Tibial nerve (tissue), 4 donors: ENCODE measurements around the gene CPN1. TPM values are rescaled to one million over a fixed set of nuclear protein-coding genes. Genes with fewer than 3 reads are reported as not detected.
A peak's percentile ranks its signal among the peaks of the same experiment; 100 is the strongest.

Source experiments
- DNase-seq, 2 donors: peaks; one replicate each; pipeline ENCODE4 v3.0.0-alpha.2; 2019; ENCODE audit warnings: low spot score in 2 of 2
- H3K27ac ChIP-seq, 4 donors: fragments of 200-600 bp; sonication (generic) in 3 of 4; one replicate each; pipeline ENCODE4 v1.5.1; 2017 to 2019; ENCODE audit warnings: mild to moderate bottlenecking in 1 of 4
- H3K27me3 ChIP-seq, 2 donors: fragments of 200-600 bp; sonication (generic) in 1 of 2; one replicate each; pipeline versions ENCODE4 v1.5.1 to v1.6.0; 2017 to 2019
- H3K36me3 ChIP-seq, 3 donors: fragments of 200-600 bp; sonication (generic); one replicate each; pipeline ENCODE4 v1.5.1; 2018 to 2019
- H3K4me1 ChIP-seq, 4 donors: fragments of 200-600 bp; sonication (generic) in 3 of 4; one replicate each; pipeline ENCODE4 v1.5.1; 2017 to 2019
- H3K4me3 ChIP-seq, 4 donors: fragments of 200-600 bp; sonication (generic) in 3 of 4; one replicate each; pipeline ENCODE4 v1.5.1; 2017 to 2019; ENCODE audit warnings: mild to moderate bottlenecking in 1 of 4, moderate library complexity in 1 of 4
- H3K9me3 ChIP-seq, 4 donors: fragments of 200-600 bp; sonication (generic) in 3 of 4; one replicate each; pipeline ENCODE4 v1.5.1; 2017 to 2019
- EP300 ChIP-seq, 2 donors: sonication (generic); formaldehyde crosslinking; IDR thresholded peaks; one replicate each; pipeline ENCODE4 v1.6.1; 2017; ENCODE audit warnings: antibody characterized with exemption in 2 of 2, mild to moderate bottlenecking in 1 of 2
- POLR2A ChIP-seq, 2 donors: fragments of 450-650 bp; IDR thresholded peaks; one replicate each; pipeline ENCODE4 v1.6.1; 2017; ENCODE audit warnings: antibody characterized with exemption in 2 of 2, mild to moderate bottlenecking in 2 of 2, moderate library complexity in 2 of 2
- WGBS, 2 donors: methylation state at CpG; one replicate each; pipeline ENCODE4 v1.1.5; 2018; 5-methylcytosine and 5-hydroxymethylcytosine counted together
- total RNA-seq, 4 donors: library from RNA; depleted of rRNA; stranded (reverse); fragments of >200 nt; gene quantifications; one replicate each; pipeline ENCODE4 v1.1.0, GENCODE V29; 2016
- TF ChIP-seq, protein P1 (sequence below), 5 experiments: fragments of 200-600 bp in 3 of 5; fragments of 450-650 bp in 2 of 5; sonication (generic) in 3 of 5; IDR thresholded peaks; one replicate each; pipeline ENCODE4 v1.5.1; 2016 to 2019; ENCODE audit warnings: antibody characterized with exemption in 5 of 5, mild to moderate bottlenecking in 3 of 5, moderate library complexity in 2 of 5

Gene CPN1
- total RNA-seq, 4 donors from 2014 or later, result not detected

DNA sequence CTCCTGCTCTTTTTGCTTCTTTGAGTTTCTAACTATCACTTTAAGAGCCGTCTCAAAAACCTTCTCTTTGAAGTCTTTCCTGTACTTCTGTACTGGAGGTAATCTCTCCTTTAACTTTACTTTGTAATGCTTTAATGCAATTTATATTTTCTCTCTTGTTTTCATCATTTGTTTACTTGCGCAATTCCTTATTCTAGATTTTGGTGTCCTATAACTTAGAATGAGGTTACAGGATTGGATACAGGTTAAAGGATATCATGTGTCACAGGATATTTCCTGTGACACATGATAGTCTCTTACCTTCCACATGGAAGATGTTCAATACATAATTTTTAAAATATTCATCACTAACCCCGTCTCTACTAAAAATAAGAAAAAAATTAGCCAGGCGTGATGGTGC is 42.4 kb upstream of the CPN1 start:
- no peak for TF ChIP-seq EP300 (IDR thresholded peaks at IDR 0.05)
- TF ChIP-seq, protein P1, sequence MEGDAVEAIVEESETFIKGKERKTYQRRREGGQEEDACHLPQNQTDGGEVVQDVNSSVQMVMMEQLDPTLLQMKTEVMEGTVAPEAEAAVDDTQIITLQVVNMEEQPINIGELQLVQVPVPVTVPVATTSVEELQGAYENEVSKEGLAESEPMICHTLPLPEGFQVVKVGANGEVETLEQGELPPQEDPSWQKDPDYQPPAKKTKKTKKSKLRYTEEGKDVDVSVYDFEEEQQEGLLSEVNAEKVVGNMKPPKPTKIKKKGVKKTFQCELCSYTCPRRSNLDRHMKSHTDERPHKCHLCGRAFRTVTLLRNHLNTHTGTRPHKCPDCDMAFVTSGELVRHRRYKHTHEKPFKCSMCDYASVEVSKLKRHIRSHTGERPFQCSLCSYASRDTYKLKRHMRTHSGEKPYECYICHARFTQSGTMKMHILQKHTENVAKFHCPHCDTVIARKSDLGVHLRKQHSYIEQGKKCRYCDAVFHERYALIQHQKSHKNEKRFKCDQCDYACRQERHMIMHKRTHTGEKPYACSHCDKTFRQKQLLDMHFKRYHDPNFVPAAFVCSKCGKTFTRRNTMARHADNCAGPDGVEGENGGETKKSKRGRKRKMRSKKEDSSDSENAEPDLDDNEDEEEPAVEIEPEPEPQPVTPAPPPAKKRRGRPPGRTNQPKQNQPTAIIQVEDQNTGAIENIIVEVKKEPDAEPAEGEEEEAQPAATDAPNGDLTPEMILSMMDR (IDR thresholded peaks at IDR 0.05), result no peak
- no peak for TF ChIP-seq POLR2A (IDR thresholded peaks at IDR 0.05)
- WGBS, 2 donors, result 88 to 90% methylated on average over 4 of the region's 4 CpGs

DNA sequence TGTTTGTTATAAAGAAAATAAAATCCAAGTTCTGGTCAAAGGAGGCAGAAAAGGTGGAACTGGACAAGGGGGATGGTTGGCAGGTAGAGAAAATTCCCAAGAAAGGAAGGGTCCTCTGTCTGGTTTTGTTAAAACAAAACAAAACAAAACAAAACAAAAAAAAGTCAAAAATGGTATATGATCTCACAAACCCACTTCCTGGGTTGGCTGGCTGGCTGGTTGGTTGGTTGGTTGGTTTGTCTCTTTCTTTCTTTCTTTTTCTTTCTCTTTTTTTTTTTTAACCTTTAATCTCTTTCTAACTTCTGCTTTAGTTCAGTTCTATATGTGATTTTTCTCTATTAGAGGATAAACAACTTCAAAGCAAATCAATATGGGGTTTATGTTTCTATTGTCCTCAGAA is 41.1 kb upstream of the CPN1 start:
- TF ChIP-seq EP300 (IDR thresholded peaks at IDR 0.05) (no peak), POLR2A (IDR thresholded peaks at IDR 0.05) (no peak)
- TF ChIP-seq, protein P1 (IDR thresholded peaks at IDR 0.05), result no peak
- Histone ChIP-seq H3K4me1 (no peaks in the 10 kb centered on the region), H3K4me3 (no peak overlapping the region), H3K36me3 (no peaks in the 10 kb centered on the region), H3K27me3 (no peaks in the 10 kb centered on the region), H3K27ac (no peak overlapping the region), H3K9me3 (no peaks in the 10 kb centered on the region)
- DNase-seq, result no peak

More for the DNA sequence above, 42.4 kb upstream of the CPN1 start:
- Histone ChIP-seq H3K27ac (no peak overlapping the region), H3K4me3 (no peak overlapping the region), H3K27me3 (no peaks in the 10 kb centered on the region), H3K9me3 (no peaks in the 10 kb centered on the region), H3K36me3 (no peaks in the 10 kb centered on the region), H3K4me1 (no peaks in the 10 kb centered on the region)
- no peak for DNase-seq

DNA sequence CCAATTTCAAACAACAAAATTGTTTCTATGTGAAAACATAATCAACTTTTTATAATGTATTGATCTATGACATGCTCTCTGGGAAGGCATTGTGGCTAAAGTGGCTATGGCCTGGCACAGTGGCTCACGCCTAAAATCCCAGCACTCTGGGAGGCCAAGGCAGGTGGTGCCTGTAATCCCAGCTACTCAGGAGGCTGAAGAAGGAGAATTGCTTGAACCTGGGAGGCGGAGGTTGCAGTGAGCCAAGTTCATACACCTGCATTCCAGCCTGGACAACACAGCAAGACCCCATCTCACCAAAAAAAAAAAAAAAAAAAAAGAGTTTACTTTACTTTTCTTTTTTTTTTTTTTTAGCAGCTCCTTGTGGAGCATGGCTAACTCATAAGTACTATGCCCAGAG is 38.9 kb upstream of the CPN1 start:
- WGBS, 2 donors, result 88 to 100% methylated on average over 2 of the region's 2 CpGs
- H3K9me3 ChIP-seq, result no peaks in the 10 kb centered on the region
- no peak overlapping the region for H3K27ac ChIP-seq
- no peaks in the 10 kb centered on the region for H3K4me1 ChIP-seq
- H3K27me3 ChIP-seq, result peaks cover 0 to 14% of the 10 kb centered on the region in 2 donors
- DNase-seq, result no peak
- TF ChIP-seq EP300 (IDR thresholded peaks at IDR 0.05) (no peak), POLR2A (IDR thresholded peaks at IDR 0.05) (no peak)
- TF ChIP-seq, protein P1 (IDR thresholded peaks at IDR 0.05), result no peak
- H3K4me3 ChIP-seq, result no peak overlapping the region
- H3K36me3 ChIP-seq, result no peaks in the 10 kb centered on the region

DNA sequence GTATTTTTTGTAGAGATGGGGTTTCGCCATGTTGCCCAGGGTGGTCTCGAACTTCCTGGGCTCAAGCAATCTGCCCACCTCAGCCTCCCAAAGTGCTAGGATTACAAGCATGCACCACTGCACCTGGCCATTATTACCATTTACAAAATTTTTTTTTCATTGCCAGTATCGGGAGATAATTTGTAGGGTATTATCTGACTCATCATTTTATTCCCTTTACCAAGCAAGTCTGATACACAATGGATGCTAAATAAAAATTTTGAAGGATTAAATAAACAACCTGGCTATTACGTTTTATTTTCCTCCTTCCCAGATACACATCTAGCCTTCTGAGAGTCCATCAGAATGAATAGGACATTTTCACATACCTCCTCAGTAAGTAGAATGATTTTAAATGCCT is 38.1 kb upstream of the CPN1 start:
- no peak for TF ChIP-seq EP300 (IDR thresholded peaks at IDR 0.05)
- TF ChIP-seq, protein P1 (IDR thresholded peaks at IDR 0.05), result no peak
- no peak for TF ChIP-seq POLR2A (IDR thresholded peaks at IDR 0.05)
- peaks cover 0 to 19% of the 10 kb centered on the region in 2 donors for H3K27me3 ChIP-seq

DNA sequence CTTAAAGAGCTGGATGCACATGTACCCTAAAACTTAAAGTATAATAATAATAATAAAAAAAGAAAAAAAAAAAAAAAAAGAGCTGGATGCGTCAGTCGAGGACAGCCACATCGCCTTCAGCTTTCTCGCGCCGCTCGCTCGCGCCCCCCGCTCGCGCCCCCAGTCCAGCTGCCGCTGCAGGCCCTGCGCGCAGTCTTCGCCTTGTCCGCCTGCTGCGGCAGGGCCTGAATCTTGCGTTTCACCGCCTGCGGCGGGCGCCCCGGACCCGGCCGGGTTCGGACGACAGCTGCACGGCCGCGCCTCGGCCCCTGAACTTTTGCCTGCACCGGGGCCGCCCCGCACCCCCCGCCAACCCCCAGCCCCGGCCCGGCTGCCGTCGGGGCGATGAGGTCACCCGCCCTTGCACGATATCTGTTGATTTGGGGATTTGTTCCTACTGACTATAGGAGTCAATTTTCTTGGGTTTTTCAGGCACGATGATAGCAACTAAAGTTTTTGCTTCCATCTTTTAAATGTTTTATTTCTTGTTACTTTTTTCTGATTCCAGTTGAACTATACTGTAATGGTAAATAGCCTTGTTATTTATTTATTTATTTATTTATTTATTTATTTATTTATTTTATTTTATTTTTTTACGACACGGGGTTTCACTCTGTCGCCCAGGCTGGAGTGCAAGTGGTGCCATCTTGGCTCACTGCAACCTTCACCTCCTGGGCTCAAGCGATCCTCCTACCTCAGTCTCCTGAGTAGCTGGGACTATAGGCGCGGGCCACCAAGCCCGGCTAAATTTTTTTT is 33.5 kb upstream of the CPN1 start:
- no peak for DNase-seq
- Histone ChIP-seq H3K4me1 (peaks cover 0 to 5% (median 0%) of the 10 kb centered on the region in 4 donors), H3K4me3 (peak overlapping the region in 1 of 4 donors; percentile 29), H3K9me3 (no peaks in the 10 kb centered on the region), H3K36me3 (no peaks in the 10 kb centered on the region), H3K27me3 (peaks cover 0 to 19% of the 10 kb centered on the region in 2 donors), H3K27ac (no peak overlapping the region)
- no peak for TF ChIP-seq EP300 (IDR thresholded peaks at IDR 0.05)
- no peak for TF ChIP-seq POLR2A (IDR thresholded peaks at IDR 0.05)
- TF ChIP-seq, protein P1 (IDR thresholded peaks at IDR 0.05), result no peak
- 20% methylated on average over 49 to 50 of the region's 51 CpGs for WGBS, 2 donors

More for the DNA sequence above, 38.1 kb upstream of the CPN1 start:
- peaks cover 0 to 5% (median 0%) of the 10 kb centered on the region in 4 donors for H3K4me1 ChIP-seq
- no peak for DNase-seq
- H3K9me3 ChIP-seq, result no peaks in the 10 kb centered on the region
- no peaks in the 10 kb centered on the region for H3K36me3 ChIP-seq
- WGBS, 2 donors, result 88 to 89% methylated on average over 4 of the region's 4 CpGs
- H3K27ac ChIP-seq, result no peak overlapping the region
- H3K4me3 ChIP-seq, result no peak overlapping the region
